ENCODE results near the gene RMDN2.
"Not testable (repeated sequence)": the region's sequence is repeated elsewhere in the genome, so short reads cannot be mapped to it uniquely, and the experiment has no call there.

RMDN2 gene

GRCh38 chr2:37934591-37935513, 9.8 kb downstream of the RMDN2 start:
- no peak for DNase-seq

- not testable (repeated sequence) for DNase-seq
Measured at GRCh38 chr2:37937568-37937967, 12.5 kb downstream of the RMDN2 start.

GRCh38 chr2:37941267-37941666, 16.2 kb downstream of the RMDN2 start:
- DNase-seq = not testable (repeated sequence)

- DNase-seq = no peak
Measured at GRCh38 chr2:37944268-37944667, 19.2 kb downstream of the RMDN2 start.

GRCh38 chr2:37947306-37947705, 22.2 kb downstream of the RMDN2 start:
- DNase-seq = no peak

- DNase-seq = not testable (repeated sequence)
Measured at GRCh38 chr2:37962018-37962739, 37.1 kb downstream of the RMDN2 start.

GRCh38 chr2:37962740-37963121, 37.6 kb downstream of the RMDN2 start:
- DNase-seq = not testable (repeated sequence)

- not testable (repeated sequence) for DNase-seq
Measured at GRCh38 chr2:37963901-37964300, 38.8 kb downstream of the RMDN2 start.

- no peak for DNase-seq
Measured at GRCh38 chr2:37966326-37966725, 41.2 kb downstream of the RMDN2 start.

- DNase-seq = no peak
Measured at GRCh38 chr2:37969731-37970130, 44.6 kb downstream of the RMDN2 start.

GRCh38 chr2:37971971-37972370, 46.9 kb downstream of the RMDN2 start:
- DNase-seq = no peak

GRCh38 chr2:37973615-37974353, 48.7 kb downstream of the RMDN2 start:
- no peak for DNase-seq

GRCh38 chr2:37975808-37976207, 50.7 kb downstream of the RMDN2 start:
- DNase-seq = no peak

GRCh38 chr2:37976411-37976810, 51.3 kb downstream of the RMDN2 start:
- no peak for DNase-seq

GRCh38 chr2:37982147-37982582, 57.1 kb downstream of the RMDN2 start:
- DNase-seq = peak; percentile 21

- no peak for DNase-seq
Measured at GRCh38 chr2:37982847-37983246, 57.8 kb downstream of the RMDN2 start.

- DNase-seq = no peak
Measured at GRCh38 chr2:37983719-37984118, 58.6 kb downstream of the RMDN2 start.

- DNase-seq = no peak
Measured at GRCh38 chr2:37984176-37984575, 59.1 kb downstream of the RMDN2 start.

- DNase-seq = no peak
Measured at GRCh38 chr2:37984589-37984988, 59.5 kb downstream of the RMDN2 start.

- no peak for DNase-seq
Measured at GRCh38 chr2:37985333-37985732, 60.2 kb downstream of the RMDN2 start.

GRCh38 chr2:37987098-37987775, 62.1 kb downstream of the RMDN2 start:
- DNase-seq = no peak

GRCh38 chr2:37992601-37993000, 67.5 kb downstream of the RMDN2 start:
- no peak for DNase-seq

GRCh38 chr2:37993143-37993542, 68.1 kb downstream of the RMDN2 start:
- DNase-seq = no peak
